ENCODE measurements around the gene HDHD2. TPM values are rescaled to one million over a fixed set of nuclear protein-coding genes. Genes with fewer than 3 reads are reported as not detected.
A peak's percentile ranks its signal among the peaks of the same experiment; 100 is the strongest.

The HDHD2 gene
- total and polyA plus RNA-seq, 2 of the 13 experiments (the other 11 are each of a cell fraction or from before 2014, with no cell fraction given): 10.2 to 34.7 TPM

DNA sequence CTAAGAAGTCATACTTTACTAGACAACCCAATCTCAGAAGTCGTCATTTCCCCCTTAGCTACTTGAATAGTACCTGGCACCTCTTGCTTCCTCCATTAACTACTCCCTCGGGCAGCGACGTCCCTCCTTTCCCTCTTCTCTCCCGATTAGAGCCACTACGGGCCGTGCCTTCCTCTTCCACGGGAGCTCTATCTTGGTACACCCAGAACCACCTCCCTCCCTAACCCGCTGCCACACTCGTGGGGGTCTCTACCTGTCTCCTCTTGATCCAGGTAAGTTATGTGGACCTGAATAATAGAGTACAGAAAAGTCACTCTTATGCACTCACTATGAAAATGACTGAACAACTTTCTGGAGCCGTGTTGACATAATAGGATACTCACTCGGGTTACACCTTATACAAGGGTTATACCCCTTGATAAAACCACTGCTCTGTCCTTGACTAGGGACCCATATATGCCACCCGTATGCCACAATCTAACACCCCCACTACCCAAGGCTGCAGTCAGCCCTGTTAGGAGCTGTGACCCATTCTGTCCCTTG, 595 bp upstream of the HDHD2 start (continued):
- TF ChIP-seq, protein P1, sequence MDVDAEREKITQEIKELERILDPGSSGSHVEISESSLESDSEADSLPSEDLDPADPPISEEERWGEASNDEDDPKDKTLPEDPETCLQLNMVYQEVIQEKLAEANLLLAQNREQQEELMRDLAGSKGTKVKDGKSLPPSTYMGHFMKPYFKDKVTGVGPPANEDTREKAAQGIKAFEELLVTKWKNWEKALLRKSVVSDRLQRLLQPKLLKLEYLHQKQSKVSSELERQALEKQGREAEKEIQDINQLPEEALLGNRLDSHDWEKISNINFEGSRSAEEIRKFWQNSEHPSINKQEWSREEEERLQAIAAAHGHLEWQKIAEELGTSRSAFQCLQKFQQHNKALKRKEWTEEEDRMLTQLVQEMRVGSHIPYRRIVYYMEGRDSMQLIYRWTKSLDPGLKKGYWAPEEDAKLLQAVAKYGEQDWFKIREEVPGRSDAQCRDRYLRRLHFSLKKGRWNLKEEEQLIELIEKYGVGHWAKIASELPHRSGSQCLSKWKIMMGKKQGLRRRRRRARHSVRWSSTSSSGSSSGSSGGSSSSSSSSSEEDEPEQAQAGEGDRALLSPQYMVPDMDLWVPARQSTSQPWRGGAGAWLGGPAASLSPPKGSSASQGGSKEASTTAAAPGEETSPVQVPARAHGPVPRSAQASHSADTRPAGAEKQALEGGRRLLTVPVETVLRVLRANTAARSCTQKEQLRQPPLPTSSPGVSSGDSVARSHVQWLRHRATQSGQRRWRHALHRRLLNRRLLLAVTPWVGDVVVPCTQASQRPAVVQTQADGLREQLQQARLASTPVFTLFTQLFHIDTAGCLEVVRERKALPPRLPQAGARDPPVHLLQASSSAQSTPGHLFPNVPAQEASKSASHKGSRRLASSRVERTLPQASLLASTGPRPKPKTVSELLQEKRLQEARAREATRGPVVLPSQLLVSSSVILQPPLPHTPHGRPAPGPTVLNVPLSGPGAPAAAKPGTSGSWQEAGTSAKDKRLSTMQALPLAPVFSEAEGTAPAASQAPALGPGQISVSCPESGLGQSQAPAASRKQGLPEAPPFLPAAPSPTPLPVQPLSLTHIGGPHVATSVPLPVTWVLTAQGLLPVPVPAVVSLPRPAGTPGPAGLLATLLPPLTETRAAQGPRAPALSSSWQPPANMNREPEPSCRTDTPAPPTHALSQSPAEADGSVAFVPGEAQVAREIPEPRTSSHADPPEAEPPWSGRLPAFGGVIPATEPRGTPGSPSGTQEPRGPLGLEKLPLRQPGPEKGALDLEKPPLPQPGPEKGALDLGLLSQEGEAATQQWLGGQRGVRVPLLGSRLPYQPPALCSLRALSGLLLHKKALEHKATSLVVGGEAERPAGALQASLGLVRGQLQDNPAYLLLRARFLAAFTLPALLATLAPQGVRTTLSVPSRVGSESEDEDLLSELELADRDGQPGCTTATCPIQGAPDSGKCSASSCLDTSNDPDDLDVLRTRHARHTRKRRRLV (CRISPR knock-in tag; IDR thresholded peaks at IDR 0.05): no peak
- TF ChIP-seq ZNF446 (CRISPR knock-in tag; IDR thresholded peaks at IDR 0.05) (no peak), TARDBP (CRISPR knock-in tag; IDR thresholded peaks at IDR 0.05) (no peak), GABPB1 (CRISPR knock-in tag; IDR thresholded peaks at IDR 0.05) (no peak), ARNTL (CRISPR knock-in tag; IDR thresholded peaks at IDR 0.05) (no peak), ELF3 (CRISPR knock-in tag; IDR thresholded peaks at IDR 0.05) (no peak), KAT2B (IDR thresholded peaks at IDR 0.05; ENCODE audit: borderline replicate concordance, low read depth, low read length) (no peak), ZNF605 (CRISPR knock-in tag; IDR thresholded peaks at IDR 0.05) (no peak), GLI4 (CRISPR knock-in tag; IDR thresholded peaks at IDR 0.05; ENCODE audit: borderline replicate concordance) (0 out of 2 replicates have a peak, but pooled peaks have one; percentile 9), NR2F1 (CRISPR knock-in tag; IDR thresholded peaks at IDR 0.05) (no peak), ZNF713 (CRISPR knock-in tag; IDR thresholded peaks at IDR 0.05) (no peak), SMARCE1 (IDR thresholded peaks at IDR 0.05; ENCODE audit: borderline replicate concordance) (no peak), ZNF572 (CRISPR knock-in tag; IDR thresholded peaks at IDR 0.05) (no peak), MBD4 (IDR thresholded peaks at IDR 0.05; ENCODE audit: borderline replicate concordance, low read length) (no peak), PRPF4 (IDR thresholded peaks at IDR 0.05; ENCODE audit: low read depth, low read length, poor library complexity, severe bottlenecking) (no peak)
- TF ChIP-seq, protein P2, sequence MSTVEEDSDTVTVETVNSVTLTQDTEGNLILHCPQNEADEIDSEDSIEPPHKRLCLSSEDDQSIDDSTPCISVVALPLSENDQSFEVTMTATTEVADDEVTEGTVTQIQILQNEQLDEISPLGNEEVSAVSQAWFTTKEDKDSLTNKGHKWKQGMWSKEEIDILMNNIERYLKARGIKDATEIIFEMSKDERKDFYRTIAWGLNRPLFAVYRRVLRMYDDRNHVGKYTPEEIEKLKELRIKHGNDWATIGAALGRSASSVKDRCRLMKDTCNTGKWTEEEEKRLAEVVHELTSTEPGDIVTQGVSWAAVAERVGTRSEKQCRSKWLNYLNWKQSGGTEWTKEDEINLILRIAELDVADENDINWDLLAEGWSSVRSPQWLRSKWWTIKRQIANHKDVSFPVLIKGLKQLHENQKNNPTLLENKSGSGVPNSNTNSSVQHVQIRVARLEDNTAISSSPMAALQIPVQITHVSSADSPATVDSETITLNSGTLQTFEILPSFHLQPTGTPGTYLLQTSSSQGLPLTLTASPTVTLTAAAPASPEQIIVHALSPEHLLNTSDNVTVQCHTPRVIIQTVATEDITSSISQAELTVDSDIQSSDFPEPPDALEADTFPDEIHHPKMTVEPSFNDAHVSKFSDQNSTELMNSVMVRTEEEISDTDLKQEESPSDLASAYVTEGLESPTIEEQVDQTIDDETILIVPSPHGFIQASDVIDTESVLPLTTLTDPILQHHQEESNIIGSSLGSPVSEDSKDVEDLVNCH (CRISPR knock-in tag; IDR thresholded peaks at IDR 0.05): no peak
- TF ChIP-seq, protein P3, sequence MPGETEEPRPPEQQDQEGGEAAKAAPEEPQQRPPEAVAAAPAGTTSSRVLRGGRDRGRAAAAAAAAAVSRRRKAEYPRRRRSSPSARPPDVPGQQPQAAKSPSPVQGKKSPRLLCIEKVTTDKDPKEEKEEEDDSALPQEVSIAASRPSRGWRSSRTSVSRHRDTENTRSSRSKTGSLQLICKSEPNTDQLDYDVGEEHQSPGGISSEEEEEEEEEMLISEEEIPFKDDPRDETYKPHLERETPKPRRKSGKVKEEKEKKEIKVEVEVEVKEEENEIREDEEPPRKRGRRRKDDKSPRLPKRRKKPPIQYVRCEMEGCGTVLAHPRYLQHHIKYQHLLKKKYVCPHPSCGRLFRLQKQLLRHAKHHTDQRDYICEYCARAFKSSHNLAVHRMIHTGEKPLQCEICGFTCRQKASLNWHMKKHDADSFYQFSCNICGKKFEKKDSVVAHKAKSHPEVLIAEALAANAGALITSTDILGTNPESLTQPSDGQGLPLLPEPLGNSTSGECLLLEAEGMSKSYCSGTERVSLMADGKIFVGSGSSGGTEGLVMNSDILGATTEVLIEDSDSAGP (CRISPR knock-in tag; IDR thresholded peaks at IDR 0.05; ENCODE audit: borderline replicate concordance): no peak; the same call in 1 of the 2 replicates
- TF ChIP-seq, protein P4, sequence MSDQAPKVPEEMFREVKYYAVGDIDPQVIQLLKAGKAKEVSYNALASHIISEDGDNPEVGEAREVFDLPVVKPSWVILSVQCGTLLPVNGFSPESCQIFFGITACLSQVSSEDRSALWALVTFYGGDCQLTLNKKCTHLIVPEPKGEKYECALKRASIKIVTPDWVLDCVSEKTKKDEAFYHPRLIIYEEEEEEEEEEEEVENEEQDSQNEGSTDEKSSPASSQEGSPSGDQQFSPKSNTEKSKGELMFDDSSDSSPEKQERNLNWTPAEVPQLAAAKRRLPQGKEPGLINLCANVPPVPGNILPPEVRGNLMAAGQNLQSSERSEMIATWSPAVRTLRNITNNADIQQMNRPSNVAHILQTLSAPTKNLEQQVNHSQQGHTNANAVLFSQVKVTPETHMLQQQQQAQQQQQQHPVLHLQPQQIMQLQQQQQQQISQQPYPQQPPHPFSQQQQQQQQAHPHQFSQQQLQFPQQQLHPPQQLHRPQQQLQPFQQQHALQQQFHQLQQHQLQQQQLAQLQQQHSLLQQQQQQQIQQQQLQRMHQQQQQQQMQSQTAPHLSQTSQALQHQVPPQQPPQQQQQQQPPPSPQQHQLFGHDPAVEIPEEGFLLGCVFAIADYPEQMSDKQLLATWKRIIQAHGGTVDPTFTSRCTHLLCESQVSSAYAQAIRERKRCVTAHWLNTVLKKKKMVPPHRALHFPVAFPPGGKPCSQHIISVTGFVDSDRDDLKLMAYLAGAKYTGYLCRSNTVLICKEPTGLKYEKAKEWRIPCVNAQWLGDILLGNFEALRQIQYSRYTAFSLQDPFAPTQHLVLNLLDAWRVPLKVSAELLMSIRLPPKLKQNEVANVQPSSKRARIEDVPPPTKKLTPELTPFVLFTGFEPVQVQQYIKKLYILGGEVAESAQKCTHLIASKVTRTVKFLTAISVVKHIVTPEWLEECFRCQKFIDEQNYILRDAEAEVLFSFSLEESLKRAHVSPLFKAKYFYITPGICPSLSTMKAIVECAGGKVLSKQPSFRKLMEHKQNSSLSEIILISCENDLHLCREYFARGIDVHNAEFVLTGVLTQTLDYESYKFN (CRISPR knock-in tag; conservative IDR thresholded peaks at IDR 0.05): no peak
